NCI-H82 treated with DMSO at 0.1 percent for 48 hours (cell line): ENCODE results near the gene PLEK2.
"Not testable (repeated sequence)": the region's sequence is repeated elsewhere in the genome, so short reads cannot be mapped to it uniquely, and the experiment has no call there.

Experiments used
- DNase-seq: peaks from one replicate; lab custom pipeline; 2025; ENCODE audit not compliant: unreplicated experiment; lab: John Stamatoyannopoulos, UW

PLEK2 gene

GRCh38 chr14:67360470-67361206 lies 51.3 kb downstream of the PLEK2 start:
- DNase-seq, result no peak

GRCh38 chr14:67359775-67360469 lies 52.0 kb downstream of the PLEK2 start, which contains the start of the genes ATP6V1D and EIF2S1:
Gene ATP6V1D (minus strand): TSS chr14:67359804. CDS start chr14:67359698, 106 bp downstream.
Gene EIF2S1 (plus strand): TSS chr14:67360328. CDS start chr14:67364768, 4,440 bp downstream.
- DNase-seq, result peak; percentile 85

- no peak for DNase-seq
These were observed 52.8 kb downstream of the PLEK2 start for GRCh38 chr14:67358924-67359774.

- DNase-seq, result no peak
These were observed 54.0 kb downstream of the PLEK2 start for GRCh38 chr14:67357969-67358354.

- no peak for DNase-seq
These were observed 54.6 kb downstream of the PLEK2 start for GRCh38 chr14:67357186-67357968.

- DNase-seq, result no peak
These were observed 59.9 kb downstream of the PLEK2 start for GRCh38 chr14:67352055-67352454.

- DNase-seq, result no peak
These were observed 66.4 kb downstream of the PLEK2 start for GRCh38 chr14:67345583-67345982.

- no peak for DNase-seq
These were observed 68.2 kb downstream of the PLEK2 start for GRCh38 chr14:67343601-67344230.

- DNase-seq, result not testable (repeated sequence)
These were observed 70.7 kb downstream of the PLEK2 start for GRCh38 chr14:67341231-67341630.
